CD4-positive, alpha-beta T cell (primary cell): Measurements from ENCODE around the gene LMNB1. TPM values are rescaled to one million over a fixed set of nuclear protein-coding genes. Genes with fewer than 3 reads are reported as not detected.
"Not testable (repeated sequence)": the region's sequence is repeated elsewhere in the genome, so short reads cannot be mapped to it uniquely, and the experiment has no call there.

ENCODE experiments used
- ATAC-seq: fragments of 200-7000 bp; cut with Tn5 transposase; one replicate; pipeline ENCODE4 v1.10.0; 2022; ENCODE audit warnings: mild to moderate bottlenecking; ENCODE audit not compliant: poor library complexity
- CTCF ChIA-PET: fragments of 350-600 bp; sonication (Branson Sonifier 250); formaldehyde crosslinking; loops from one replicate; lab custom pipeline; 2021; ENCODE audit warnings: antibody characterized with exemption, inconsistent platforms; lab: Charles Lee
- POLR2A ChIA-PET: fragments of 350-600 bp; sonication (Branson Sonifier 250); formaldehyde crosslinking; loops from one replicate; lab custom pipeline; 2021; ENCODE audit warnings: antibody characterized with exemption, inconsistent platforms; lab: Charles Lee
- DNase-seq, 14 experiments: peaks; one replicate each; pipeline ENCODE4 v3.0.0-alpha.2; 2013 to 2020; ENCODE audit warnings: mixed read lengths in 2 of 14
- H3K27ac ChIP-seq, 2 donors: one replicate each; pipeline versions ENCODE4 v1.5.1 to v1.7.0; 2013; ENCODE audit warnings: low read length in 2 of 2, low read depth in 1 of 2, mild to moderate bottlenecking in 1 of 2
- H3K27me3 ChIP-seq, 2 experiments: 1 replicate in 1 of 2; 2 replicates in 1 of 2; pipeline versions ENCODE4 v1.6.1 to v1.7.0; 2013; ENCODE audit warnings: low read length in 2 of 2, control low read depth in 1 of 2, mild to moderate bottlenecking in 1 of 2, moderate library complexity in 1 of 2; ENCODE audit not compliant: insufficient read depth in 2 of 2, control insufficient read depth in 1 of 2
- H3K36me3 ChIP-seq: one replicate; pipeline ENCODE4 v1.6.1; 2013; ENCODE audit warnings: low read length, control low read depth; ENCODE audit not compliant: insufficient read depth
- H3K4me1 ChIP-seq: one replicate; pipeline ENCODE4 v1.6.1; 2013; ENCODE audit warnings: low read length, control low read depth; ENCODE audit not compliant: insufficient read depth
- H3K4me3 ChIP-seq: one replicate; pipeline ENCODE4 v1.5.1; 2013; ENCODE audit warnings: mild to moderate bottlenecking, low read length, moderate library complexity
- H3K9me3 ChIP-seq, 2 experiments: 1 replicate in 1 of 2; 2 replicates in 1 of 2; pipeline versions ENCODE4 v1.6.1 to v1.7.0; 2013; ENCODE audit warnings: low read length in 2 of 2, mild to moderate bottlenecking in 2 of 2, control low read depth in 1 of 2, moderate library complexity in 1 of 2; ENCODE audit not compliant: control insufficient read depth in 1 of 2, insufficient read depth in 1 of 2
- H3K27ac Mint-ChIP-seq: one replicate; pipeline ENCODE4 v1.8.0; 2020; ENCODE audit warnings: mixed read lengths
- H3K27me3 Mint-ChIP-seq: one replicate; pipeline ENCODE4 v1.8.0; 2021; ENCODE audit warnings: mixed read lengths
- H3K36me3 Mint-ChIP-seq: one replicate; pipeline ENCODE4 v1.8.0; 2021; ENCODE audit warnings: low read depth, mixed read lengths
- H3K4me1 Mint-ChIP-seq: one replicate; pipeline ENCODE4 v1.8.0; 2021; ENCODE audit warnings: low read depth, mixed read lengths
- H3K4me3 Mint-ChIP-seq: one replicate; pipeline ENCODE4 v1.8.0; 2020; ENCODE audit warnings: mild to moderate bottlenecking, mixed read lengths
- H3K9me3 Mint-ChIP-seq: one replicate; pipeline ENCODE4 v1.8.0; 2020; ENCODE audit warnings: mixed read lengths
- CTCF ChIP-seq: fragments of 200-600 bp; IDR thresholded peaks from one replicate; pipeline ENCODE4 v1.8.0; 2022; ENCODE audit warnings: antibody characterized with exemption, mild to moderate bottlenecking
- intact Hi-C, 2 experiments: fragments of 100-400 bp; cut with DNase I in 1 of 2; cut with micrococcal nuclease in 1 of 2; formaldehyde crosslinking; loops; one replicate each; pipeline versions ENCODE4 v1.15.1 to v1.9.0; 2023 to 2025; cut with DNase I, micrococcal nuclease
- total RNA-seq, 174 experiments: library from RNA in 2 of 174; stranded (reverse) in 2 of 174; gene quantifications; one replicate each; pipeline ENCODE4 v1.2.3 and lab custom pipeline; 2021 to 2026

The LMNB1 gene
- total RNA-seq, 2 experiments from 2014 or later = 30.6 to 31.1 TPM

GRCh38 chr5:126769703-126770102, 7.2 kb upstream of the LMNB1 start:
- ATAC-seq (no peak), DNase-seq (no peak)
- H3K4me1 ChIP-seq = no peaks in the 10 kb centered on the region
- Mint-ChIP-seq H3K4me3 (no peak overlapping the region), H3K27me3 (no peaks in the 10 kb centered on the region), H3K27ac (no peak overlapping the region), H3K4me1 (no peaks in the 10 kb centered on the region), H3K36me3 (no peaks in the 10 kb centered on the region), H3K9me3 (no peaks in the 10 kb centered on the region)
- no peaks in the 10 kb centered on the region for H3K36me3 ChIP-seq
- no peaks in the 10 kb centered on the region for H3K9me3 ChIP-seq
- H3K4me3 ChIP-seq = no peak overlapping the region
- intact Hi-C loops = loop anchor here in 1 of 2 experiments (10.0 kb wide), 1 partner anchor 345 kb away; the partner anchor contains the start of gene GRAMD2B
- CTCF ChIA-PET = interaction anchor here (0.6 to 0.7 kb wide), 2 partner anchors 14 to 261 kb away, joined by 3 to 4 read pairs; no protein-coding TSS in a partner anchor
- no peaks in the 10 kb centered on the region for H3K27me3 ChIP-seq
- no peak for TF ChIP-seq CTCF
- no peak overlapping the region for H3K27ac ChIP-seq
- POLR2A ChIA-PET = no interaction called here

DNA sequence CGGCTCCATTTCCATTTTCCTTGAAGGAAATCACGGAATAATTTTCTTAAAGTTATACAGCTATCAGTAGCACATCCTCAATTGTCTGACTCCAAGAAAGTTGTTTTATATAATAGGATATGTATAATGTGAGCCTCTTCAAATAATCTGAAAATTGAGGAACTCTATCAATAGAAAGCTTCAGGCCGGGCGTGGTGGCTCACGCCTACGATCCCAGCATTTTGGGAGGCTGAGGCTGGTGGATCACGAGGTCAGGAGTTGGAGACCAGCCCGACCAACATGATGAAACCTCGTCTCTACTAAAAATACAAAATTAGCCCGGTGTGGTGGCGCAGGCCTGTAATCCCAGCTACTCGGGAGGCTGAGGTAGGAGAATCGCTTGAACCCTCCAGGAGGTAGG, 3.4 kb upstream of the LMNB1 start:
- H3K27ac ChIP-seq, H3K9me3 Mint-ChIP-seq, H3K27me3 ChIP-seq, H3K4me3 ChIP-seq, H3K4me1 Mint-ChIP-seq, H3K9me3 ChIP-seq, H3K36me3 ChIP-seq, H3K4me3 Mint-ChIP-seq, H3K27me3 Mint-ChIP-seq, POLR2A ChIA-PET, H3K27ac Mint-ChIP-seq, ATAC-seq, DNase-seq, CTCF ChIA-PET: not testable (repeated sequence)
- intact Hi-C loops = loop anchor here in 1 of 2 experiments (10.0 kb wide), 1 partner anchor 349 kb away; the partner anchor contains the start of gene GRAMD2B
- H3K4me1 ChIP-seq = peaks cover 13% of the 10 kb centered on the region
- peaks cover 14% of the 10 kb centered on the region for H3K36me3 Mint-ChIP-seq

GRCh38 chr5:126774595-126774994, 2.3 kb upstream of the LMNB1 start:
- H3K27me3 Mint-ChIP-seq, H3K4me3 Mint-ChIP-seq, DNase-seq, H3K36me3 ChIP-seq, H3K4me3 ChIP-seq, CTCF ChIA-PET, H3K27ac Mint-ChIP-seq, H3K27me3 ChIP-seq, H3K27ac ChIP-seq, H3K9me3 Mint-ChIP-seq, POLR2A ChIA-PET, H3K9me3 ChIP-seq, ATAC-seq: not testable (repeated sequence)
- peaks cover 22% of the 10 kb centered on the region for H3K4me1 ChIP-seq
- Mint-ChIP-seq H3K4me1 (peaks cover 16% of the 10 kb centered on the region), H3K36me3 (peaks cover 14% of the 10 kb centered on the region)
- intact Hi-C loops = loop anchor here in 1 of 2 experiments (10.0 kb wide), 1 partner anchor 350 kb away; the partner anchor contains the start of gene GRAMD2B

DNA sequence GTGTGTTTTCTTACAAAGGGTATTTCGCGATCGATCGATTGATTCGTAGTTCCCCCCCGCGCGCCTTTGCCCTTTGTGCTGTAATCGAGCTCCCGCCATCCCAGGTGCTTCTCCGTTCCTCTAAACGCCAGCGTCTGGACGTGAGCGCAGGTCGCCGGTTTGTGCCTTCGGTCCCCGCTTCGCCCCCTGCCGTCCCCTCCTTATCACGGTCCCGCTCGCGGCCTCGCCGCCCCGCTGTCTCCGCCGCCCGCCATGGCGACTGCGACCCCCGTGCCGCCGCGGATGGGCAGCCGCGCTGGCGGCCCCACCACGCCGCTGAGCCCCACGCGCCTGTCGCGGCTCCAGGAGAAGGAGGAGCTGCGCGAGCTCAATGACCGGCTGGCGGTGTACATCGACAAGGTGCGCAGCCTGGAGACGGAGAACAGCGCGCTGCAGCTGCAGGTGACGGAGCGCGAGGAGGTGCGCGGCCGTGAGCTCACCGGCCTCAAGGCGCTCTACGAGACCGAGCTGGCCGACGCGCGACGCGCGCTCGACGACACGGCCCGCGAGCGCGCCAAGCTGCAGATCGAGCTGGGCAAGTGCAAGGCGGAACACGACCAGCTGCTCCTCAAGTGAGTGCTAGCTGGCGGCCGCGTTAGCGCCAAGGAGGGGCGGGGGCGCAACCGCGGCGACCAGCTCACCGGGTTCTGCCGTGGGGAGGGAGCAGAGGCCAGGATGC, 480 bp downstream of the LMNB1 start:
- Histone ChIP-seq H3K27me3 (no peaks in the 10 kb centered on the region), H3K36me3 (no peaks in the 10 kb centered on the region), H3K27ac (peak overlapping the region; percentile 74 to 96), H3K9me3 (no peaks in the 10 kb centered on the region), H3K4me3 (peak overlapping the region; percentile 97), H3K4me1 (peaks cover 28% of the 10 kb centered on the region)
- H3K27me3 Mint-ChIP-seq = no peaks in the 10 kb centered on the region
- H3K27ac Mint-ChIP-seq = peak overlapping the region; percentile 93
- DNase-seq = peak; percentile 40 to 88 (median 59)
- ChIA-PET POLR2A (interaction anchor here (0.6 to 4.5 kb wide), 39 partner anchors 9 to 1305 kb away, joined by 3 to 54 read pairs (median 7); partner anchors contain the start of genes ALDH7A1, C5orf63, GRAMD2B and MARCHF3), CTCF (interaction anchor here (0.5 to 5.8 kb wide), 10 partner anchors 19 to 322 kb away, joined by 3 to 49 read pairs (median 3); no protein-coding TSS in a partner anchor)
- H3K4me1 Mint-ChIP-seq = peaks cover 27% of the 10 kb centered on the region
- H3K4me3 Mint-ChIP-seq = peak overlapping the region; percentile 87
- H3K9me3 Mint-ChIP-seq = no peaks in the 10 kb centered on the region
- peak; percentile 16 for ATAC-seq
- H3K36me3 Mint-ChIP-seq = peaks cover 14% of the 10 kb centered on the region
- intact Hi-C loops = loop anchor here (2.0 to 10.0 kb wide), 4 partner anchors 35 to 1305 kb away; partner anchors contain the start of genes GRAMD2B (in 1 of the 2) and SLC12A2 (in 1 of the 2)
- no peak for TF ChIP-seq CTCF
